Tibial nerve (tissue), 4 donors: Measurements from ENCODE around the gene CD300LF.

Source experiments
- CTCF ChIP-seq, 5 experiments: fragments of 200-600 bp in 3 of 5; fragments of 450-650 bp in 2 of 5; sonication (generic) in 3 of 5; IDR thresholded peaks; one replicate each; pipeline ENCODE4 v1.5.1; 2016 to 2019; ENCODE audit warnings: antibody characterized with exemption in 5 of 5, mild to moderate bottlenecking in 3 of 5, moderate library complexity in 2 of 5
- EP300 ChIP-seq, 2 donors: sonication (generic); formaldehyde crosslinking; IDR thresholded peaks; one replicate each; pipeline ENCODE4 v1.6.1; 2017; ENCODE audit warnings: antibody characterized with exemption in 2 of 2, mild to moderate bottlenecking in 1 of 2
- POLR2A ChIP-seq, 2 donors: fragments of 450-650 bp; IDR thresholded peaks; one replicate each; pipeline ENCODE4 v1.6.1; 2017; ENCODE audit warnings: antibody characterized with exemption in 2 of 2, mild to moderate bottlenecking in 2 of 2, moderate library complexity in 2 of 2

DNA sequence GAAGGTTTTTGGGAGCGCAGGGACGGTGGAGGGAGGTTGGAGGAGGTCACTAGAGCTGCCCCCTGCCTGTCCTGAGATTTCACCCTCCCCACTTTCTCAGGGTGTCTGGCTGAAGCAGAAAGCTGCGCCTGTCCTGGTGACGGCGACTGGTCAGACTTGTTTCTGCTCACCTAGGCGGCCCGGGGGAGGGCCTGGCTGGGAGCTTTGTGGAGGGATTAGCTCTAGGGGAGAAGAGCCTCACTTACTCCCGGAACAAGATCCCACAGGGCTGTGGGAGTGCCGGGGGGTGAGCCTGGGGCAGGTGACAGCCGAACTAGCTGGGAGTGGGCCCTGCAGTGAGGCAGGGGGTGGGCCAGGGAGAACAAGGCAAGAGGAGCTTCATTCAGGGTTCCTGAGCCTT, 47.2 kb upstream of the CD300LF start:
- TF ChIP-seq POLR2A (IDR thresholded peaks at IDR 0.05) (no peak), CTCF (IDR thresholded peaks at IDR 0.05) (no peak), EP300 (IDR thresholded peaks at IDR 0.05) (no peak)
